HG03442 (cell line): ENCODE results near the gene MGP.

ENCODE experiments used
- ATAC-seq: cut with Tn5 transposase; IDR thresholded peaks from one replicate; pipeline ENCODE4 v1.9.1; 2021; ENCODE audit warnings: mild to moderate bottlenecking, moderate library complexity; ENCODE audit not compliant: unreplicated experiment

Gene MGP

GRCh38 chr12:14833336-14833735, 52.3 kb downstream of the MGP start:
- ATAC-seq, result no peak
